ENCODE data around the gene NIF3L1.

Gene NIF3L1, protein sequence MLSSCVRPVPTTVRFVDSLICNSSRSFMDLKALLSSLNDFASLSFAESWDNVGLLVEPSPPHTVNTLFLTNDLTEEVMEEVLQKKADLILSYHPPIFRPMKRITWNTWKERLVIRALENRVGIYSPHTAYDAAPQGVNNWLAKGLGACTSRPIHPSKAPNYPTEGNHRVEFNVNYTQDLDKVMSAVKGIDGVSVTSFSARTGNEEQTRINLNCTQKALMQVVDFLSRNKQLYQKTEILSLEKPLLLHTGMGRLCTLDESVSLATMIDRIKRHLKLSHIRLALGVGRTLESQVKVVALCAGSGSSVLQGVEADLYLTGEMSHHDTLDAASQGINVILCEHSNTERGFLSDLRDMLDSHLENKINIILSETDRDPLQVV

DNA sequence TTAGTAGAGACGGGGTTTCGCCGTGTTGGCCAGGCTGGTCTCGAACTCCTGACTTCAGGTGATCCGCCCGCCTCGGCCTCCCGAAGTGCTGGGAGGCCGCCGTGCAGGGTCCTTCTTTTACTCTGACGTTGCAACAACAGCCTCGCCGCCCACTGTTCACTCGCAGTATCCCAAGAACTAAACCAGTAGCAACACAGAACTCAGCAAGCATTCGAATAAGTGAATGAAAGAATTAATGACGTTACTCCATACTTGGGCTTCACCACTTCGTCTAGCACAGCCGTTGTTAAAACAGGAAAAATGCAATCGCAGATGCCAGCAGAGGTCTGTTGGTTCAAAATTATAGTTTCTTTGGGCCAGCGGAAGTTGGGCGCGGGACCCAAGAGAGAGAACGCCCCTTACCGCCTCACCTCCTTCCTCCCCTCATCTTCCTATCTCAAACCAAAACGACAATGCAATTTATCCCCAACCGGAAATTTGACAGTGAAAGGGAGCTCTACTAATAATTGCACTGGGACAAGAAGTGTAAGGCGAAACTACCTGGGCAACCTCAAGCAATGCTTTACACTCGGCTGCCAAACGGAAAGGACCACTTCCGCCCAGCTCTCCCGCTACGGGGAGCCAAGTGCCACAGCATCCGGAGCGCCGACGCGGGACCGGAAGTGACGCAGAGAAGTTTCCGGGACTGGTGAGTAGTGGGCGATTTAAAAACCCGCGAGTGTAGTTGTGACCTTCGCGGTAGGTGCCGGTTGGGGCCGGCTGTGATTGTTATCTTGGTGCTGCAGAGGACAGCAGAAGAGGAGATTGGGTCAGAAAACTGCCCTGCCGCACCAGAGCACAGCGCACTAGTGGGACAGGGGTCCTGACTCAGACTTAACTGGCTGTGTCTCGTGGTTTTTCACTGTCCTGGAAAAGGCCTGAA, at the start of gene NIF3L1, which contains the start of gene PPIL3:
TSS of gene NIF3L1 (plus strand) at position 668 of the 922 bp plus-strand sequence. CDS start 2,573 bp downstream, outside the sequence.
TSS of gene PPIL3 (minus strand) at position 374 of the 922 bp plus-strand sequence. CDS start 1,462 bp downstream, outside the sequence.
- DNase-seq, result peak; percentile 95

DNA sequence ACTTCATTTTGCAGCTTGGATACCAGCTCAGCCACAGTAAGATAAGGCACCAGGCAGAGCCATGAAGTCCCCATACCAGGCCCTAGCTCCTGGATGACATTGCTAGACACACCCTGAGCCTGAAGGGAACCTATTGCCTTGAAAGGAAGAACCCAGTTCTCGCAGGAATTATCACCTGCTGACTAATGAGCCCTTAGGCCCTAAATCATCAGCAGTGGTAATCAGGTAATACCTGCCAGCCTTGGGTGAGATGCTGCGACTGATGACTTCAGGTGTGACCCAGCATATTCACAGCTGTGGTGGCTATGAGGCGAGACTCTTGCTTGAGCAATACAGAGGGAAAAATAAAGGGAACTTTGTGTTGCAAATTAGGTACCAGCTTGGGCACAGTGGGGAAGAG, 49.7 kb upstream of the NIF3L1 start:
- DNase-seq, result no peak

DNA sequence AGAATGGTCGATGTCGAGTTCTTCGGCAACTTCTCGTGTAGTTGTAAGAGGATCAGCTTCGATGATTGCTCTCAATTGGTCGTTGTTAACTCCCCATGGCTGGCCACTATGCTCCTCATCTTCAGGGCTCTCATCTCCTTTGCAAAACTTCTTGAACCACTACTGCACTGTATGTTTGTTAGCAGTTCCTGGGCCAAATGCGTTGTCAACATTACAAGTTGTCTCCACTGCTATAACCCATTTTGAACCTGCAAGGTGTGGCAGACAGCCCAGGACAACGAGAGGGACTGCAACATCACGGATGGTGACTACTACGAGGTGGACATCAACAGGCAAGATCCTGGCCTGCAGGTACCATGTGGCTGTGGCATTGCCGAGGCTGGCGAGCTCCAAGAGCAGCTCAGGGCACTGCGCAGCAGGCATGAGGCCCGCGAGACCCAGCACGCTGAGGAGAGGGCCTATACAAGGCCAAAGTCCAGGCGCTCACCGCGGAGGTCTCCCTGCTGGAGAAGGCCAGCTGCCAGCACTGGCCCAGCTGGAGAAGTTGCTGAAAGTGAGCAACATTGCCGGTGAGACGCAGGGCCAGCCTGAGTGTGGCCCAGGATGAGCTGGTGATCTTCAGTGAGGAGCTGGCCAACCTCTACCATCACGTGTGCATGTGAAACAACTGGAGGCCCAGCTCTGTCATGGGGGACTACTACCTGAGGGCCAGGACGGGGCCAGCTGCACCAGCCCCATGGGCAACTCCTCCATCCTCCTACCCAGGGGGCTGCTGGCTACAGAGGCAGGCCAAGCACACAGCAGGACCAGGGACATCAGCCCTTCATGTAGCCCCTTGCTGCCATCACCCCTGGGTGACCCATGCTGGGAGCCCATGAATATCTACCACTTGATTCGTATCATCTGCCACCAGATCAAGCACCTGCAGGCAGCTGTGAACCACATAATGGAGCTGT, 44.9 kb upstream of the NIF3L1 start:
- no peak for DNase-seq

DNA sequence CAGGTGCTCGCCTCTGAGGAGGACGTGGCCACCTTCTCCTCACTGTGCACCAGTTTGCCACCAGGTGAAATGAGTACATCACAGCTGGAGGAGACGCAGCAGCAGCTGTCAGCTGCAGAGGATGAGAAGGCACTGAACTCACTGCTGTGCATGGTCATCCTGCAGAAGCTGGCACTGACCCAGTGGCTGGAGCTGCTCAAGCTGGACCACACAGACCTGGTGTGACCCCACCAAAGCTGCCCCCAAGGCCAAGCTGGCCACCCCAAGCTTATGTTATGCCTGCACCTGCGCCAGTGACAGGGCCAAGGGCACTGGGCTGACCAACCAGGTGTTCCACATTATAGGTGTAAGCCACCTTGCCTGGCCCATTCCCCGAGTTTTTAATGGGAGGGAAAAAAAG, 44.0 kb upstream of the NIF3L1 start:
- no peak for DNase-seq

- no peak for DNase-seq
Measured at GRCh38 chr2:200845669-200846325, 43.4 kb upstream of the NIF3L1 start.

- no peak for DNase-seq
Measured at GRCh38 chr2:200847269-200847668, 41.9 kb upstream of the NIF3L1 start.

DNA sequence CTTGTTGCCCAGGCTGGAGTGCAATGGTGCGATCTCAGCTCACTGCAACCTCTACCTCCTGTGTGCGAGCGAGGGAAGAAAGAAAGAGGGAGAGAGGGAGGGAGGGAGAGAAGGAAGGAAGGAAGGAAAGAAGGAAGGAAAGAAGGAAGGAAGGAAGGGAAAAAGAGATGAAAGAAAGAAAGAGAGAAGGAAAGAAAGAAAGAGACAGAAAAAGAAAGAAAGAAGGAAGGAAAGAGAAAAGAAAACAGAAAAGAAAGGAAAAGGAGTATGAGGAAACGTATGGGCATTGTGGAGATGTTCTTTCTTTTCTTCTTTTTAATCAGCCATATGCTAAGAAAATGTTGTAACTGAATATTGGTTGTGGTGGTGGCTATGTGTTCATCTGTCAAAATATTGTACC, 41.2 kb upstream of the NIF3L1 start:
- DNase-seq, result no peak

- no peak for DNase-seq
Measured at GRCh38 chr2:200850512-200851256, 38.5 kb upstream of the NIF3L1 start.

DNA sequence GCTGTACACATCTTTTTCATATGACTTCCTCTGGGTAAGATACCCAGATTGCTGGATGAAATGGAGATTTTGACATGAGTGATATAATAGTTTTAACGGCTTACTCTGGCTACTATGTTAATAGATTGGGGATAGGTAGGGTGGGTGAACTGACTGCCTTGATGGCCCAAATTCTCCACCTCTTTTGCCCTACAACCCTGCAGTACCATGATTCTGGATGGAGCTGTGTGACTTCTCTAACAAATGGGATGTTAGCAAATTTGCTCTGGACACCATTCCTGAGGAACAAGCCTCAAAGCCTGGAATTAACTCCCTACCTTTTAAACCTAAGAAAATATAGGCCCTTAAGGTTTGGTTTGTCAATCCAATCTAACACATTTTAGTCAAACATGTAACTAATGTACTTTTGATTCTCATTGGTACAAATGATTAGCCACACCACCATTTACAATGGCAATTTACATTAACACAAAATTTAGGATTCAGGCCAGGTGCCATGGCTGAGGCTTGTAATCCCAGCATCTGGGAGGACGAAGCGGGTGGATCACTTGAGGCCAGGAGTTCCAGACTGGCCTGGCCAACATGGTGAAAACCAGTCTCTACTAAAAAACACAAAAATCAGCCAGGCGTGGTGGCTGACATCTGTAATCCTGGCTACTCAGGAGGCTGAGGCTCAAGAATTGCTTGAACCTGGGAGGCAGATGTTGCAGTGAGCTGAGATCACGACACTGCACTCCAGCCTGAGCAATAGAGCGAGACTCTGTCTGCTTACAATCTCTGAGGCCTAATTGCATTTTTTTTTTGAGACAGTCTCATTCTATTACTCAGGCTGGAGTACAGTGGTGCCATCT, 37.5 kb upstream of the NIF3L1 start:
- DNase-seq, result no peak

GRCh38 chr2:200852605-200853004, 36.6 kb upstream of the NIF3L1 start:
- no peak for DNase-seq

DNA sequence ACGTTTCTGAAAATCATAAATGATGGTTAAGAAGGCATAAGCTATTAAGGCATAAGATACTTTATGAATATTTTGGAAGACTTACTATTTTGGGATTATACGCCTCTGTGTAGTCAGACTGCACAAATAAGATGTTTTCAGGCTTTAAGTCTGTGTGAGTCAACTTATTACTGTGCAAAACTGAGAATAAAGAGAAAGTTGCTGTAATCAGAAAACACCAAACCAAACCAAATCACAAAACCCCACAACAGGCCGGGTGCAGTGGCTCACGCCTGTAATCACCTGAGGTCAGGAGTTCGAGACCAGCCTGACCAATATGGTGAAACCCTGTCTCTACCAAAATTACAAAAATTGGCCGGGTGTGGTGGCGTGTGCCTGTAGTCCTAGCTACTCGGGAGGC, 32.4 kb upstream of the NIF3L1 start:
- DNase-seq, result no peak

GRCh38 chr2:200860092-200860795, 28.9 kb upstream of the NIF3L1 start:
- no peak for DNase-seq

GRCh38 chr2:200861617-200862155, 27.5 kb upstream of the NIF3L1 start:
- DNase-seq, result no peak

GRCh38 chr2:200862532-200863000, 26.6 kb upstream of the NIF3L1 start:
- DNase-seq, result peak; percentile 32

GRCh38 chr2:200863782-200864175, 25.4 kb upstream of the NIF3L1 start:
- no peak for DNase-seq

- DNase-seq, result peak; percentile 89
Measured at GRCh38 chr2:200864176-200865034, 24.8 kb upstream of the NIF3L1 start, which contains the start of gene CLK1. Gene CLK1 (minus strand): TSS chr2:200864658. CDS start chr2:200861862, 2,796 bp downstream.

- DNase-seq, result no peak
Measured at GRCh38 chr2:200869014-200869413, 20.2 kb upstream of the NIF3L1 start.

DNA sequence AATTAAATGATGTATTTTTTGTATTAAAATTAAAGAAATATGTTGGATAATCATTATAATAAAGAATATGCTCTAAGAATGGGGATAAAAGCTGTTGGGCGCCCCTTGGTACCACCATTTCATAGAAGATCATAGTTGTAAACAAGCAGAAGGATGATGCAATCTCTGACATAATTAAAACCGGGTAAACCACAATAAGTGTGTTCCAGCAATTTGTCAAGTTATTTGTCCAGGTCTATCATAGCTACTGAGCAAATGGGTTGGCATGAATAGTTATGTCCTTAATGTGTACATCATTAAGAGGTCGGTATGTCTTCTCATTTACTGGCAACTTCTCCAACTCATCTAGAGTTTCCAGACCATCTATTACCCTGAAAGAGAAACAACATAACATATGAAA, 18.0 kb upstream of the NIF3L1 start:
- no peak for DNase-seq
